GM08714 (cell line): Measurements from ENCODE around the gene RPGR.

ENCODE experiments used
- H3K4me3 ChIP-seq: fragments of 200-500 bp; sonication (Bioruptor generic); 2 replicates; pipeline ENCODE4 v1.5.1; 2014; ENCODE audit warnings: mild to moderate bottlenecking, low read length, inconsistent platforms
- ZNF274 ChIP-seq: IDR thresholded peaks from 2 replicates; pipeline ENCODE4 v1.6.1; 2012; ENCODE audit warnings: mild to moderate bottlenecking, low read depth, low read length

Gene RPGR

GRCh38 chrX:38249965-38250364 lies 77.3 kb downstream of the RPGR start:
- H3K4me3 ChIP-seq = no peak overlapping the region
- TF ChIP-seq ZNF274 = no peak

GRCh38 chrX:38247051-38247450 lies 80.3 kb downstream of the RPGR start:
- no peak for TF ChIP-seq ZNF274
- H3K4me3 ChIP-seq = no peak overlapping the region

- TF ChIP-seq ZNF274 = no peak
- no peak overlapping the region for H3K4me3 ChIP-seq
Observed at GRCh38 chrX:38240541-38240940, 86.8 kb downstream of the RPGR start.

DNA sequence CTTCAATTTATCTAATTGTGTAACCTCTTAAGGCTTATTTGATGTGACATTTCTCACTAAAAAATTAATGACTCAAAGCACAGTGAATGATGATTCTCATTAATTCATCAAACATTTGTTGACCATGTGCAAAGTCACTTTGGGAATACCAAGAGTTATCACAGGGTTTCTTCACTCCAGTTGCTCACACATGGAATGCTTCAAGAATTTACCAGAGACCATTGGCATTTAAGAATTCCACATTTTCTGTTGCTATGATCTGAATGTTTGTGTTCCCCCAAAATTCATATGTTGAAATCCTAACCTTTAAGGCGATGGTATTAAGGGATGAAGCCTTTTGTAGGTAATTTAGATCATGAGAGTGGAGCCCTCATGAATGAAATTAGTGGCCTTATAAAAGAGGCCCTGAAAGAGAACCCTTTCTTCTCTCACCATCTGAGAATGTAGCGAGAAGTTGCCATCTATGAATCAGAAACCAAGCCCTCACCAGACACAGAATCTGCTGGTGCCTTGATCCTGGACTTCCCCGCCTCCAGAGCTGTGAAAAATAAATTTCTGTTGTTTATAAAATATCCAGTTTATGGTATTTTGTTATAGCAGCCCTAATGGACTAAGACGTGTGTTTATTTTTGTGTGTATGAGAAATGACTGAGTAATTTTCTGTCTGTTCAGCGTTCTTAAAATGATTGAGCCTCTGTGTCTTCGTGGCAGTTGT lies 90.3 kb downstream of the RPGR start:
- no peak overlapping the region for H3K4me3 ChIP-seq
- TF ChIP-seq ZNF274 = no peak

DNA sequence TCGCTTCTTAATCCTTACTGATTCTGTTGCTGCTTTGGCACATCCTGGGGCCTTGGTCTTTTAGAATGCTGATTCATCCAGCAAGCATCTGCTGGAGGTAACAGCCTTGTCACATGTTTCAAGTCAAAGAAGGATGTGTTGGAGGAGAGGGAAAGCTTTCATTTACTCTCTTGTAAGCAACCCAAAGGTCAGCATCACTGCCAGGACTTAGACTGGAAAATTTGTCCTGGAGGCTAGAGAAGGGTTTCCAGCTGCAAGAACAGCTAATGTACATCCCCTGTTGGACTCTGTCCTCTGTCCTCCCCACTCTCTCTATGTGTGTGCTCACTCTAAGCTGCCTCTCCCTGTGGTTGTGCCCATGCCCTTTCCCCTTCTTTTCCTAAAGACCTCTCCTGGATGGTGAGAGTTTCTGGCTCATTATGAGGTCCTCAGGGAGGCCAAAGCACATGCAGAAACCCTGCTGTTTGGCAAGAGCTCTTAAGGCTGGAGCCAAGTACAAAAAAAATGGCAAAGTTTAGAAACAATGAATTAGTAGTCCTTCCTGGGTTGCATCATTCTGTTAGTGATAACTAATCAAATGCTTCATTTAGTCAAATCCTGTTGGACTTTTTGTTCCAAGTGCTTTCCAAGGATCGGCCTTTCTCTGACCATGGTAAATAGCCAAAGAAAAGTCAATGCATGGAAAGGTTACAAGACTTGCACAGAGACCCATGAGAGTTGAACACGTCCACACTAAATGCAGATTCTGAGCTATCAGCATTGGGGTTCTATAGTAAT lies 93.2 kb downstream of the RPGR start:
- TF ChIP-seq ZNF274 = no peak

GRCh38 chrX:38232079-38232686 lies 95.1 kb downstream of the RPGR start:
- no peak for TF ChIP-seq ZNF274
- H3K4me3 ChIP-seq = no peak overlapping the region

More for the DNA sequence above, 93.2 kb downstream of the RPGR start:
- no peak overlapping the region for H3K4me3 ChIP-seq

DNA sequence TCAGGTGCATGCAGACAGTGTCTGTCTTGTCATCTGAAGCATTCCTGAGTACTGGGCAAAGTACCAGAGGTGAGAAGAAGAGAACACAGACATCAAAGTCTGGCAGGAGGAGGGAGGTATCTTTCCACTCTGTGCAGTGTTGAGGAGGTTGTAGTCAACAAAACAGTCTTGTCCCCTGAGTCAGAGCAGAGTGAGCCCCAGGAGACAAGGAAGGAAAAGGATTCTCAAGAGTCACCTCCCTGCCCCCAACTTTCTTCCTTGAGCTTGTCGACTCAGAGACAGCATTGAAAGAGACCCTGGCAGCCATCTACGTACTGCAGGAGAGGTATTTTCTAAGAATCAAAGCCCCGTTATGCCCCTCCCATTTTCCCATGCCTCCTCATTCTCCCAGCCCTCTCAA lies 102.2 kb downstream of the RPGR start:
- no peak overlapping the region for H3K4me3 ChIP-seq
- TF ChIP-seq ZNF274 = no peak

GRCh38 chrX:38224160-38224559 lies 103.1 kb downstream of the RPGR start:
- no peak for TF ChIP-seq ZNF274
- no peak overlapping the region for H3K4me3 ChIP-seq

- TF ChIP-seq ZNF274 = no peak
- no peak overlapping the region for H3K4me3 ChIP-seq
Observed at GRCh38 chrX:38221391-38221929, 105.8 kb downstream of the RPGR start.

DNA sequence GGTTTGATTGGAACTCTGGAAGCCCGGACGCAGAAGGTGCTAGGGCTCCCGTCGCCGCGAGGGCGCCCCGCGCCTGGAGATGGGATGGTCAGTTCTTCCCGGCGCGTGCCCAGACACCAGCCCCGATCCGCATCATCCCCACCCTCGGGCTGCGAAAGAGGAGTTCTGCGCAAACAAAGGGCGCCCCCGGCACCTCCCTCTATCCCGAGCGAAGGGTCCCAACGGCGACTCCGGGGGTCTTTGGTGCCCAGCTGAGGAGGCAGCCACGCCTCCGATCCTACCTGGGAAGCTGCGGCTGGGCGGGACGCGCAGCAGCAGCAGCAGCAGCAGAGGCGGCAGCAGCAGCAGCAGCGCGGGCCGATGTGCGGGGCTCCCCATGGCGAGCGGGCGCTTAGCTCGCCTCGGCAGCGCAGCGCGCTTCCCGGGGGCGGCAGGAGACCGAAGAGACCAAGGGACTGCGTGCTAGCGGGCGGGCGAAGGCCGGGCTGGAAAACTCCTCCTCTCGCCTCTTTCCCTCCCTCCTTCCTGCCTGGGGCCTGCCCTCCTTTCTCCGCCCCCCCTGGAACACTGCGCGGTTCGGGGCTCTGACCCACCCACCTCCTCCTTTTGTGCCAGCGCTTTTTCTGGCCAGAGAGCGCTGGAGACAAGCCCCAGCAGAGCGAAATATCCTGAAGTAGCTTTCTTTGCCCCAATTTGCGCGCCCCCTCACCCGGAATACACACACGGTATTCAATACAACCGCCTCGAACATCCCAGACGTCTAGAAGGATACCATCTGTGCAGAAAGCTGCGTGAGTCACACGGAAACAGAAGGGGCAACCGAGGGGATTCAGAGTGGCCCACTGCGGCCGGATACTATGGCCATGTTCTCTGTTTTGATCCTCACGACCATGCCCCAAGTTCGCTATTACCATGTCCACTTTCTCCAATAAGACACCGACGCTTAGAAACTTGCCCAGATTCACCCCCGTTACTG lies 106.6 kb downstream of the RPGR start, which contains the start of gene SRPX:
TSS of gene SRPX (minus strand) at position 457 of the 976 bp plus-strand sequence. CDS start at position 378, 79 bp downstream.
- no peak for TF ChIP-seq ZNF274
- peak within 1 kb of the TSS; percentile 35 for H3K4me3 ChIP-seq

DNA sequence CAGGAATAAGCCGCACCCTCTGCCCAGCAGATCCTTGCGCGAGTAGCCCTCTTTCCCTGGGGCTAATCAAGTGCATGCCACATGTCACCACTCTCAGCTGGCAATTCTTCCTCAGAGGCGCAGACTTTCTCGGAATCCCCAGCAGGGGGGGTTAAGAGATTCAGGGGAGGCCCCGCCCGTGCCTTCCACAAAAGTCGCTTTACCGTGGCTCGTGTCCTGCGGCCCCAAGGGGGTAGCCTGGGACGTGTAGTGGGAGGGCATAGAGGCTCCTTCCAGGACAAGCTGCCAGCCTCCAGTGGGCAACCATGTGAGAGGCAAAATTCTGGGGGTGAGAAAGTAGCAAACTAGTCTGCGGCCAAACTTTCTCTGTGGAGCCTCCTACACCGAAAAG lies 107.3 kb downstream of the RPGR start:
- no peak for TF ChIP-seq ZNF274
- H3K4me3 ChIP-seq = peak overlapping the region; percentile 35
